ENCODE results near the gene THPO. TPM values are rescaled to one million over a fixed set of nuclear protein-coding genes. Genes with fewer than 3 reads are reported as not detected.
A peak's percentile ranks its signal among the peaks of the same experiment; 100 is the strongest.

The THPO gene
- total RNA-seq, 1 experiment from 2014 or later, result 0.55 TPM

- ChIA-PET CTCF (interaction anchor here (1.3 to 1.7 kb wide), 2 partner anchors 13 to 18 kb away, joined by 4 to 8 read pairs; no protein-coding TSS in a partner anchor), POLR2A (no interaction called here)
- Mint-ChIP-seq H3K27me3 (ENCODE audit: low read depth) (no peaks in the 10 kb centered on the region; the same call in 1 of the 2 replicates), H3K4me1 (peaks cover 4% of the 10 kb centered on the region; the same call in 1 of the 2 replicates), H3K36me3 (no peaks in the 10 kb centered on the region), H3K27ac (no peak overlapping the region), H3K9me3 (no peaks in the 10 kb centered on the region), H3K4me3 (no peak overlapping the region)
- TF ChIP-seq SOX15 (CRISPR knock-in tag; IDR thresholded peaks at IDR 0.05) (no peak), CREM (CRISPR knock-in tag; IDR thresholded peaks at IDR 0.05) (no peak), ZNF121 (CRISPR knock-in tag; IDR thresholded peaks at IDR 0.05) (peak; percentile 92), MXD4 (CRISPR knock-in tag; IDR thresholded peaks at IDR 0.05; ENCODE audit: borderline replicate concordance) (no peak), ATF3 (CRISPR knock-in tag; conservative IDR thresholded peaks at IDR 0.05) (no peak)
- DNase-seq (ENCODE audit: low spot score), result no peak
- no peak for ATAC-seq
These were observed 12.0 kb upstream of the THPO start for GRCh38 chr3:184389935-184390528.

GRCh38 chr3:184389384-184389783 lies 11.4 kb upstream of the THPO start:
- peak; percentile 29; the same call in 1 of the 2 replicates for ATAC-seq
- CTCF ChIA-PET, result interaction anchor here (0.5 to 1.7 kb wide), 3 partner anchors 17 to 28 kb away, joined by 3 to 8 read pairs (median 8); no protein-coding TSS in a partner anchor

GRCh38 chr3:184388936-184389230 lies 10.9 kb upstream of the THPO start:
- H3K4me1 Mint-ChIP-seq, result peaks cover 4% of the 10 kb centered on the region; the same call in 1 of the 2 replicates
- no peak overlapping the region for H3K27ac Mint-ChIP-seq
- ATAC-seq (no peak), DNase-seq (ENCODE audit: low spot score) (no peak)
- H3K27me3 Mint-ChIP-seq (ENCODE audit: low read depth), result peaks cover 4% of the 10 kb centered on the region
- H3K9me3 Mint-ChIP-seq, result no peaks in the 10 kb centered on the region
- no peak for TF ChIP-seq E2F4 (CRISPR knock-in tag; IDR thresholded peaks at IDR 0.05; ENCODE audit: borderline replicate concordance, low read depth)
- TF ChIP-seq ZNF263 (CRISPR knock-in tag; IDR thresholded peaks at IDR 0.05; ENCODE audit: low read depth), result 0 out of 2 replicates have a peak, but pooled peaks have one; percentile 15
- POLR2A ChIA-PET, result no interaction called here
- H3K4me3 Mint-ChIP-seq, result no peak overlapping the region
- CTCF ChIA-PET, result interaction anchor here (0.5 to 1.1 kb wide), 2 partner anchors 17 to 28 kb away, joined by 3 to 8 read pairs; no protein-coding TSS in a partner anchor
- no peaks in the 10 kb centered on the region for H3K36me3 Mint-ChIP-seq

More at GRCh38 chr3:184389384-184389783, 11.4 kb upstream of the THPO start:
- Mint-ChIP-seq H3K9me3 (no peaks in the 10 kb centered on the region), H3K27me3 (ENCODE audit: low read depth) (peaks cover 2% of the 10 kb centered on the region; the same call in 1 of the 2 replicates), H3K36me3 (no peaks in the 10 kb centered on the region), H3K27ac (no peak overlapping the region), H3K4me1 (peaks cover 4% of the 10 kb centered on the region; the same call in 1 of the 2 replicates), H3K4me3 (no peak overlapping the region)
- no peak for DNase-seq (ENCODE audit: low spot score)
- POLR2A ChIA-PET, result no interaction called here
- no peak for TF ChIP-seq ZBTB43 (CRISPR knock-in tag; IDR thresholded peaks at IDR 0.05)
- no peak for TF ChIP-seq CTCF (IDR thresholded peaks at IDR 0.05)
- no peak for TF ChIP-seq ZNF423 (CRISPR knock-in tag; IDR thresholded peaks at IDR 0.05)
- TF ChIP-seq ATF1 (CRISPR knock-in tag; IDR thresholded peaks at IDR 0.05), result no peak

GRCh38 chr3:184388164-184388935 lies 10.3 kb upstream of the THPO start:
- CTCF ChIA-PET, result interaction anchor here (0.5 to 1.1 kb wide), 2 partner anchors 16 to 29 kb away, joined by 3 to 8 read pairs; no protein-coding TSS in a partner anchor
- Mint-ChIP-seq H3K27me3 (ENCODE audit: low read depth) (peaks cover 7% of the 10 kb centered on the region), H3K36me3 (no peaks in the 10 kb centered on the region), H3K9me3 (no peaks in the 10 kb centered on the region), H3K4me3 (no peak overlapping the region), H3K4me1 (peaks cover 4% of the 10 kb centered on the region; the same call in 1 of the 2 replicates), H3K27ac (no peak overlapping the region)
- DNase-seq (ENCODE audit: low spot score) (no peak), ATAC-seq (no peak)
- POLR2A ChIA-PET, result no interaction called here
- no peak for TF ChIP-seq OVOL2 (CRISPR knock-in tag; IDR thresholded peaks at IDR 0.05; ENCODE audit: borderline replicate concordance)
- no peak for TF ChIP-seq AFF4 (CRISPR knock-in tag; IDR thresholded peaks at IDR 0.05; ENCODE audit: borderline replicate concordance)
- no peak for TF ChIP-seq NR2C2 (CRISPR knock-in tag; IDR thresholded peaks at IDR 0.05)
- TF ChIP-seq ATF3 (CRISPR knock-in tag; conservative IDR thresholded peaks at IDR 0.05), result no peak
- TF ChIP-seq JUN (CRISPR knock-in tag; IDR thresholded peaks at IDR 0.05), result no peak
- no peak for TF ChIP-seq NR3C1 (CRISPR knock-in tag; conservative IDR thresholded peaks at IDR 0.05; ENCODE audit: low read depth)
- TF ChIP-seq JAZF1 (CRISPR knock-in tag; IDR thresholded peaks at IDR 0.05), result no peak
- no peak for TF ChIP-seq NFATC4 (CRISPR knock-in tag; IDR thresholded peaks at IDR 0.05)
- no peak for TF ChIP-seq CREM (CRISPR knock-in tag; IDR thresholded peaks at IDR 0.05)
- no peak for TF ChIP-seq GABPB1 (CRISPR knock-in tag; IDR thresholded peaks at IDR 0.05)
